HCT116 (cell line): ENCODE data around the gene LIN52. TPM values are rescaled to one million over a fixed set of nuclear protein-coding genes. Genes with fewer than 3 reads are reported as not detected.

Experiments
- ATAC-seq: fragments of 200-7000 bp; cut with Tn5 transposase; 2 replicates; pipeline ENCODE4 v1.9.1; 2020; ENCODE audit warnings: mild to moderate bottlenecking, moderate library complexity
- BruUV-seq: library from RNA; stranded (reverse); fragments of 400-500 nt; replicated peaks from 2 replicates; lab custom pipeline; 2021; lab: Mats Ljungman, UMichigan
- CTCF ChIA-PET: fragments of 300-600 bp; sonication (Branson Sonifier 250); formaldehyde crosslinking; loops from one replicate; lab custom pipeline; 2021; ENCODE audit warnings: antibody characterized with exemption; lab: Charles Lee
- POLR2A ChIA-PET: fragments of 300-600, 350-600 bp; sonication (Branson Sonifier 250); formaldehyde crosslinking; loops from one replicate; lab custom pipeline; 2021; ENCODE audit warnings: antibody characterized with exemption; lab: Charles Lee
- RAD21 ChIA-PET, 2 experiments: fragments of 300-600 bp; sonication (Branson Sonifier 250); formaldehyde crosslinking; loops; one replicate each; lab custom pipeline; 2023; ENCODE audit warnings: low total read pairs in 2 of 2; ENCODE audit not compliant: uncharacterized antibody in 2 of 2, unreplicated experiment in 2 of 2, low non-redundant PET in 1 of 2; lab: Charles Lee
- DNase-seq: peaks from one replicate; pipeline ENCODE4 v3.0.0-alpha.2; 2010; ENCODE audit warnings: low read depth, low spot score
- H2AFZ ChIP-seq: fragments of 200-600 bp; shearing (Covaris generic), sonication (generic); 2 replicates; pipeline ENCODE4 v1.6.1; 2017; ENCODE audit warnings: low read depth, mixed run types, mixed read lengths, antibody characterized with exemption, low read length; ENCODE audit not compliant: poor library complexity, severe bottlenecking
- H3K27ac ChIP-seq: 2 replicates; pipeline ENCODE4 v1.5.1; 2012; ENCODE audit warnings: low read depth, low read length
- H3K27me3 ChIP-seq: fragments of 200-600 bp; sonication (generic); 2 replicates; pipeline ENCODE4 v1.6.1; 2016; ENCODE audit warnings: mixed run types, low read length, mixed read lengths; ENCODE audit not compliant: insufficient read depth
- H3K36me3 ChIP-seq, 2 experiments: fragments of 200-500 bp in 1 of 2; fragments of 200-600 bp in 1 of 2; sonication (Bioruptor generic) in 1 of 2; sonication (generic) in 1 of 2; 2 replicates each; pipeline versions ENCODE4 v1.5.1 to v1.6.1; 2014 to 2016; ENCODE audit warnings: low read length in 2 of 2, inconsistent platforms in 1 of 2, mixed read lengths in 1 of 2, mixed run types in 1 of 2; ENCODE audit not compliant: insufficient read depth in 2 of 2, control insufficient read depth in 1 of 2
- H3K4me1 ChIP-seq, 2 experiments: fragments of 200-600 bp in 1 of 2; sonication (generic) in 1 of 2; 2 replicates each; pipeline versions ENCODE4 v1.5.1 to v1.6.1; 2012 to 2017; ENCODE audit warnings: low read length in 2 of 2, inconsistent platforms in 1 of 2, mild to moderate bottlenecking in 1 of 2, mixed read lengths in 1 of 2, mixed run types in 1 of 2, moderate library complexity in 1 of 2; ENCODE audit not compliant: insufficient read depth in 2 of 2, control insufficient read depth in 1 of 2
- H3K4me2 ChIP-seq: fragments of 200-600 bp; sonication (generic); 2 replicates; pipeline ENCODE4 v1.6.1; 2017; ENCODE audit warnings: mixed run types, low read length, mixed read lengths
- H3K4me3 ChIP-seq, 2 experiments: fragments of 200-600 bp in 1 of 2; sonication (generic) in 1 of 2; replicated peaks in 1 of 2; 2 replicates each; pipeline ENCODE4 v1.5.1; 2011 to 2016; ENCODE audit warnings: low read length in 2 of 2, control low read depth in 1 of 2, low read depth in 1 of 2, mild to moderate bottlenecking in 1 of 2, mixed read lengths in 1 of 2, mixed run types in 1 of 2
- H3K79me2 ChIP-seq: fragments of 200-600 bp; sonication (generic); 2 replicates; pipeline ENCODE4 v1.6.1; 2017; ENCODE audit warnings: mild to moderate bottlenecking, mixed run types, low read length, moderate library complexity, mixed read lengths; ENCODE audit not compliant: insufficient read depth
- H3K9ac ChIP-seq: fragments of 200-600 bp; sonication (generic); 2 replicates; pipeline ENCODE4 v1.6.1; 2016; ENCODE audit warnings: low read length, mixed read lengths
- H3K9me2 ChIP-seq: fragments of 200-600 bp; sonication (generic), shearing (Covaris generic); 2 replicates; pipeline ENCODE4 v1.6.1; 2017; ENCODE audit warnings: mixed run types, mild to moderate bottlenecking, moderate library complexity; ENCODE audit not compliant: insufficient read depth
- H3K9me3 ChIP-seq, 2 experiments: fragments of 200-500 bp in 1 of 2; fragments of 200-600 bp in 1 of 2; sonication (Bioruptor generic) in 1 of 2; sonication (generic) in 1 of 2; 2 replicates each; pipeline ENCODE4 v1.6.1; 2014 to 2017; ENCODE audit warnings: low read length in 2 of 2, mixed read lengths in 2 of 2, inconsistent platforms in 1 of 2, low read depth in 1 of 2, mild to moderate bottlenecking in 1 of 2, mixed run types in 1 of 2, moderate library complexity in 1 of 2; ENCODE audit not compliant: control insufficient read depth in 1 of 2, insufficient read depth in 1 of 2
- H4K20me1 ChIP-seq: fragments of 200-600 bp; sonication (generic), shearing (Covaris generic); 2 replicates; pipeline ENCODE4 v1.6.1; 2017; ENCODE audit warnings: mixed run types, mild to moderate bottlenecking, moderate library complexity; ENCODE audit not compliant: insufficient read depth
- ATF3 ChIP-seq: IDR thresholded peaks from 2 replicates; pipeline ENCODE4 v1.6.1; 2012
- CTCF ChIP-seq, 3 experiments: fragments of 200-600 bp in 1 of 3; sonication (generic) in 1 of 3; IDR thresholded peaks in 2 of 3; conservative IDR thresholded peaks in 1 of 3; 2 replicates each; pipeline ENCODE4 v1.5.1; 2012 to 2017; ENCODE audit warnings: low read depth in 2 of 3, low read length in 2 of 3, antibody characterized with exemption in 1 of 3, borderline replicate concordance in 1 of 3, control low read depth in 1 of 3, mild to moderate bottlenecking in 1 of 3, mixed read lengths in 1 of 3, mixed run types in 1 of 3, moderate library complexity in 1 of 3; ENCODE audit not compliant: insufficient read depth in 1 of 3
- EGR1 ChIP-seq: IDR thresholded peaks from 2 replicates; pipeline ENCODE4 v1.6.1; 2012; ENCODE audit warnings: low read depth
- EZH2 ChIP-seq: fragments of 200-600 bp; sonication (generic); IDR thresholded peaks from 2 replicates; pipeline ENCODE4 v1.6.1; 2017; ENCODE audit warnings: antibody characterized with exemption, mixed run types
- EZH2phosphoT487 ChIP-seq: fragments of 200-600 bp; IDR thresholded peaks from 2 replicates; pipeline ENCODE4 v1.6.1; 2018; ENCODE audit warnings: antibody characterized with exemption, borderline replicate concordance
- FOSL1 ChIP-seq: IDR thresholded peaks from 2 replicates; pipeline ENCODE4 v1.6.1; 2012; ENCODE audit warnings: low read depth
- JUND ChIP-seq: IDR thresholded peaks from 2 replicates; pipeline ENCODE4 v1.6.1; 2012
- POLR2AphosphoS5 ChIP-seq: IDR thresholded peaks from 2 replicates; pipeline ENCODE4 v1.6.1; 2011; ENCODE audit warnings: mild to moderate bottlenecking, low read depth, low read length, moderate library complexity
- RAD21 ChIP-seq: IDR thresholded peaks from 2 replicates; pipeline ENCODE4 v1.6.1; 2012; ENCODE audit warnings: low read depth, mild to moderate bottlenecking
- REST ChIP-seq: IDR thresholded peaks from 2 replicates; pipeline ENCODE4 v1.6.1; 2012; ENCODE audit warnings: low read depth
- SIN3A ChIP-seq: IDR thresholded peaks from 2 replicates; pipeline ENCODE4 v1.6.1; 2012; ENCODE audit warnings: low read depth
- SP1 ChIP-seq: IDR thresholded peaks from 2 replicates; pipeline ENCODE4 v1.6.1; 2012; ENCODE audit warnings: low read depth
- SRF ChIP-seq: IDR thresholded peaks from 2 replicates; pipeline ENCODE4 v1.6.1; 2012; ENCODE audit warnings: low read depth
- TCF7L2 ChIP-seq: IDR thresholded peaks from 2 replicates; pipeline ENCODE4 v1.7.0; 2011; ENCODE audit warnings: borderline replicate concordance, inconsistent platforms; ENCODE audit not compliant: insufficient read depth, insufficient read length; ENCODE audit errors: extremely low read depth
- YY1 ChIP-seq: IDR thresholded peaks from 2 replicates; pipeline ENCODE4 v1.6.1; 2011; ENCODE audit warnings: low read length, low read depth, moderate library complexity, mild to moderate bottlenecking; ENCODE audit not compliant: insufficient replicate concordance; ENCODE audit errors: extremely low read depth
- ZFX ChIP-seq: fragments of 450-650 bp; IDR thresholded peaks from 2 replicates; pipeline ENCODE4 v1.6.1; 2017
- ZNF274 ChIP-seq: fragments of 200-500 bp; sonication (Bioruptor generic); IDR thresholded peaks from 2 replicates; pipeline ENCODE4 v1.6.1; 2014; ENCODE audit warnings: mild to moderate bottlenecking, low read depth, low read length, inconsistent platforms
- intact Hi-C: fragments of 100-400 bp; cut with micrococcal nuclease; formaldehyde crosslinking; loops from 2 replicates; pipeline ENCODE4 v1.10.0; 2022
- total RNA-seq: library from RNA; stranded (reverse); gene quantifications from one replicate; pipeline ENCODE4 v1.2.1, GENCODE V29; 2021; ENCODE audit not compliant: unreplicated experiment
- TF ChIP-seq, protein P1 (sequence below): IDR thresholded peaks from 2 replicates; pipeline ENCODE4 v1.6.1; 2011; ENCODE audit warnings: mild to moderate bottlenecking, low read length, moderate library complexity; ENCODE audit not compliant: insufficient replicate concordance; ENCODE audit errors: extremely low read depth
- TF ChIP-seq, protein P2 (sequence below): IDR thresholded peaks from 2 replicates; pipeline ENCODE4 v1.6.1; 2012

Gene LIN52
- total RNA-seq, 1 experiment from 2014 or later: 9.6 TPM

DNA sequence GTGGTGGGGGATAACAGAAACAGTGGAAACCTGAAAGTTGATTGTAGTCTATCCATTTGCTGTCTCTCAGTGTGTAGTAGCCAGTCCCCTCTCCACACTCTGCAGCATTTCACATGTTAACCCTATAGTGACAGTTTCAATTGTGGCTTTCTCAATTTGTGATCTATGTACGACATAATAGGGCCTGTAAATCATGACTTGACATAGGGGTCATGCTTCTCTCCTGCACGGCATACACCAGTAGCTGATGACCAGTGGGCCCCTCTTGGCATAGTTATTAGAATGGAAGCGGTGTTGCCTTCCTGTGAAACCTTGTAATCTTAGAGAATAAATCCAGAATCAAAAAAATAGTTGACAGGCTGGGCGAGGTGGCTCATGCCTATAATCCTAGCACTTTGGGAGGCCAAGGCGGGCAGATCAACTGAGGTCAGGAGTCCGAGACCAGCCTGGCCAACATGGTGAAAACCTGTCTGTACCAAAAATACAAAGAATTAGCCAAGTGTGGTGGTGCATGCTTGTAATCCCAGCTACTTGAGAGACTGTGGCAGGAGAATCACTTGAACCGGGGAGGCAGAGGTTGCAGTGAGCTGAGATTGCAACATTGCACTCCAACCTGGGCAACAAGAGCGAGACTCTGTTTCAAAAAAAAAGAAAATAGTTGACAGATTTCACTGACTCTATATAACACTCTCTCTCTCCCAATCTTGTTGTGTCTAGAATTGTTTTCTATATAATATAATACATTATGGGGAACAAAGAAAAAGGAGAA, 109.9 kb downstream of the LIN52 start:
- H3K4me1 ChIP-seq: no peaks in the 10 kb centered on the region
- DNase-seq: no peak
- no peak overlapping the region for H3K9ac ChIP-seq
- ChIA-PET CTCF (no interaction called here), POLR2A (no interaction called here)
- H3K27ac ChIP-seq: no peak overlapping the region
- H4K20me1 ChIP-seq: no peaks in the 10 kb centered on the region
- H3K4me3 ChIP-seq: no peak overlapping the region
- intact Hi-C loops: no loop called here
- no peak overlapping the region for H2AFZ ChIP-seq
- H3K27me3 ChIP-seq: no peaks in the 10 kb centered on the region
- H3K9me2 ChIP-seq: no peaks in the 10 kb centered on the region
- TF ChIP-seq FOSL1 (no peak), POLR2AphosphoS5 (no peak), SIN3A (no peak), SRF (no peak), ATF3 (no peak), SP1 (no peak), TCF7L2 (no peak), JUND (no peak), CTCF (IDR thresholded peaks at IDR 0.05 in 2 of 3, conservative IDR thresholded peaks at IDR 0.05 in 1 of 3; ENCODE audit: borderline replicate concordance in 1 of 3, insufficient read depth in 1 of 3, low read depth in 2 of 3, low read length in 2 of 3) (no peak), EZH2 (no peak), EZH2phosphoT487 (no peak), ZFX (no peak), ZNF274 (no peak), REST (no peak), YY1 (no peak), RAD21 (no peak), EGR1 (no peak)
- TF ChIP-seq, protein P1, sequence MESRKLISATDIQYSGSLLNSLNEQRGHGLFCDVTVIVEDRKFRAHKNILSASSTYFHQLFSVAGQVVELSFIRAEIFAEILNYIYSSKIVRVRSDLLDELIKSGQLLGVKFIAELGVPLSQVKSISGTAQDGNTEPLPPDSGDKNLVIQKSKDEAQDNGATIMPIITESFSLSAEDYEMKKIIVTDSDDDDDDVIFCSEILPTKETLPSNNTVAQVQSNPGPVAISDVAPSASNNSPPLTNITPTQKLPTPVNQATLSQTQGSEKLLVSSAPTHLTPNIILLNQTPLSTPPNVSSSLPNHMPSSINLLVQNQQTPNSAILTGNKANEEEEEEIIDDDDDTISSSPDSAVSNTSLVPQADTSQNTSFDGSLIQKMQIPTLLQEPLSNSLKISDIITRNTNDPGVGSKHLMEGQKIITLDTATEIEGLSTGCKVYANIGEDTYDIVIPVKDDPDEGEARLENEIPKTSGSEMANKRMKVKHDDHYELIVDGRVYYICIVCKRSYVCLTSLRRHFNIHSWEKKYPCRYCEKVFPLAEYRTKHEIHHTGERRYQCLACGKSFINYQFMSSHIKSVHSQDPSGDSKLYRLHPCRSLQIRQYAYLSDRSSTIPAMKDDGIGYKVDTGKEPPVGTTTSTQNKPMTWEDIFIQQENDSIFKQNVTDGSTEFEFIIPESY: no peak
- TF ChIP-seq, protein P2, sequence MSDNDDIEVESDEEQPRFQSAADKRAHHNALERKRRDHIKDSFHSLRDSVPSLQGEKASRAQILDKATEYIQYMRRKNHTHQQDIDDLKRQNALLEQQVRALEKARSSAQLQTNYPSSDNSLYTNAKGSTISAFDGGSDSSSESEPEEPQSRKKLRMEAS: no peak
- TF ChIP-seq, all 23 proteins: peak for 0
- no peaks in the 10 kb centered on the region for H3K79me2 ChIP-seq
- H3K4me2 ChIP-seq: no peak overlapping the region
- ATAC-seq: no peak
- H3K9me3 ChIP-seq: no peaks in the 10 kb centered on the region
- RAD21 ChIA-PET: no interaction called here
- no TSS peak for BruUV-seq
- no peaks in the 10 kb centered on the region for H3K36me3 ChIP-seq
